SK-N-SH (cell line): ENCODE results near the gene KCNQ2. TPM values are rescaled to one million over a fixed set of nuclear protein-coding genes. Genes with fewer than 3 reads are reported as not detected.

Experiments
- CTCF ChIA-PET: fragments of 300-600, 350-600 bp; formaldehyde crosslinking; extraction: SDS; loops from one replicate; lab custom pipeline; 2021; lab: Yijun Ruan, JAX
- POLR2A ChIA-PET: fragments of 350-600 bp; sonication (Branson Sonifier 250); formaldehyde crosslinking; extraction: SDS; loops from one replicate; lab custom pipeline; 2020; ENCODE audit warnings: antibody characterized with exemption, inconsistent platforms; lab: Yijun Ruan, JAX
- DNase-seq: peaks from one replicate; pipeline ENCODE4 v3.0.0; 2012
- H2AFZ ChIP-seq: fragments of 200-600 bp; sonication (generic); 2 replicates; pipeline ENCODE4 v1.8.1; 2016; ENCODE audit warnings: antibody characterized with exemption, mild to moderate bottlenecking, low read depth
- H3F3A ChIP-seq: fragments of 200-600 bp; sonication (generic); replicated peaks from 2 replicates; pipeline ENCODE3; 2016; ENCODE audit warnings: antibody characterized with exemption, mild to moderate bottlenecking; ENCODE audit not compliant: insufficient read depth
- H3K27ac ChIP-seq, 2 experiments: fragments of 200-500 bp in 1 of 2; fragments of 200-600 bp in 1 of 2; sonication (Bioruptor generic) in 1 of 2; sonication (generic), shearing (Covaris generic) in 1 of 2; 2 replicates each; pipeline versions ENCODE4 v1.5.1 to v1.6.1; 2014 to 2016; ENCODE audit warnings: low read depth in 2 of 2, inconsistent platforms in 1 of 2, low read length in 1 of 2, mild to moderate bottlenecking in 1 of 2, mixed read lengths in 1 of 2
- H3K27me3 ChIP-seq: fragments of 200-600 bp; sonication (generic), shearing (Covaris generic); 2 replicates; pipeline ENCODE4 v1.6.1; 2016; ENCODE audit warnings: mixed run types; ENCODE audit not compliant: insufficient read depth
- H3K36me3 ChIP-seq, 2 experiments: fragments of 200-500 bp in 1 of 2; fragments of 200-600 bp in 1 of 2; sonication (Bioruptor generic) in 1 of 2; sonication (generic) in 1 of 2; replicated peaks in 1 of 2; 2 replicates each; pipeline versions ENCODE3 to v1.5.1; 2014 to 2016; ENCODE audit warnings: low read length in 1 of 2, mild to moderate bottlenecking in 1 of 2; ENCODE audit not compliant: insufficient read depth in 2 of 2, control insufficient read depth in 1 of 2
- H3K4me1 ChIP-seq, 2 experiments: fragments of 200-500 bp in 1 of 2; fragments of 200-600 bp in 1 of 2; sonication (Bioruptor generic) in 1 of 2; sonication (generic), shearing (Covaris generic) in 1 of 2; 2 replicates each; pipeline versions ENCODE4 v1.5.1 to v1.6.1; 2014 to 2016; ENCODE audit warnings: low read depth in 1 of 2, low read length in 1 of 2, mixed run types in 1 of 2; ENCODE audit not compliant: insufficient read depth in 2 of 2, control insufficient read depth in 1 of 2
- H3K4me2 ChIP-seq: fragments of 200-600 bp; sonication (generic), shearing (Covaris generic); 2 replicates; pipeline ENCODE4 v1.6.1; 2017; ENCODE audit warnings: mixed run types
- H3K4me3 ChIP-seq, 2 experiments: fragments of 200-500 bp in 1 of 2; fragments of 200-600 bp in 1 of 2; sonication (Bioruptor generic) in 1 of 2; sonication (generic), shearing (Covaris generic) in 1 of 2; 2 replicates each; pipeline versions ENCODE4 v1.5.1 to v1.8.1; 2014 to 2016; ENCODE audit warnings: low read depth in 2 of 2, inconsistent platforms in 1 of 2, low read length in 1 of 2, mild to moderate bottlenecking in 1 of 2, mixed read lengths in 1 of 2, moderate library complexity in 1 of 2
- H3K79me2 ChIP-seq: fragments of 200-600 bp; sonication (generic); 2 replicates; pipeline ENCODE4 v1.8.1; 2017; ENCODE audit warnings: mild to moderate bottlenecking; ENCODE audit not compliant: insufficient read depth
- H3K9ac ChIP-seq: fragments of 200-600 bp; sonication (generic); 2 replicates; pipeline ENCODE4 v1.6.1; 2017; ENCODE audit warnings: mixed run types
- H3K9me2 ChIP-seq: fragments of 200-600 bp; sonication (generic); 2 replicates; pipeline ENCODE4 v1.6.1; 2017; ENCODE audit warnings: mixed run types
- H3K9me3 ChIP-seq: fragments of 200-600 bp; sonication (generic); 2 replicates; pipeline ENCODE4 v1.6.1; 2017; ENCODE audit warnings: mixed run types, mild to moderate bottlenecking, moderate library complexity
- H4K20me1 ChIP-seq: fragments of 200-600 bp; sonication (generic); 2 replicates; pipeline ENCODE4 v1.6.1; 2017; ENCODE audit warnings: mild to moderate bottlenecking, mixed run types; ENCODE audit not compliant: insufficient read depth
- CHD2 ChIP-seq: fragments of 150-350 bp; IDR thresholded peaks from 2 replicates; pipeline ENCODE4 v1.6.1; 2018; ENCODE audit warnings: low read length; ENCODE audit not compliant: partially characterized antibody
- ELF1 ChIP-seq: IDR thresholded peaks from 2 replicates; pipeline ENCODE4 v1.4.0; 2012
- EZH2phosphoT487 ChIP-seq: fragments of 200-600 bp; sonication (generic); IDR thresholded peaks from 2 replicates; pipeline ENCODE4 v1.6.1; 2017; ENCODE audit warnings: low read depth, mixed run types, mild to moderate bottlenecking, antibody characterized with exemption, moderate library complexity, borderline replicate concordance
- FOXJ3 ChIP-seq: sonication (generic); formaldehyde crosslinking; IDR thresholded peaks from 2 replicates; pipeline ENCODE4 v1.5.1; 2020; ENCODE audit warnings: mild to moderate bottlenecking, missing genetic modification reagents
- JUND ChIP-seq: IDR thresholded peaks from 2 replicates; pipeline ENCODE4 v1.4.0; 2012
- MXI1 ChIP-seq: IDR thresholded peaks from 2 replicates; pipeline ENCODE4 v1.6.1; 2012; ENCODE audit warnings: mild to moderate bottlenecking, low read depth, low read length, improper control_type of control experiment
- POLR2AphosphoS5 ChIP-seq: IDR thresholded peaks from 2 replicates; pipeline ENCODE4 v1.6.1; 2012; ENCODE audit warnings: low read depth, low read length
- RAD21 ChIP-seq: IDR thresholded peaks from 2 replicates; pipeline ENCODE4 v1.6.1; 2012; ENCODE audit warnings: mild to moderate bottlenecking, low read length
- REST ChIP-seq: IDR thresholded peaks from 2 replicates; pipeline ENCODE4 v1.6.1; 2012; ENCODE audit warnings: mild to moderate bottlenecking, low read depth, low read length, moderate library complexity
- RFX5 ChIP-seq: IDR thresholded peaks from 2 replicates; pipeline ENCODE4 v1.6.1; 2012; ENCODE audit warnings: mild to moderate bottlenecking, improper control_type of control experiment, low read length
- SIN3A ChIP-seq: IDR thresholded peaks from 2 replicates; pipeline ENCODE4 v1.6.1; 2012; ENCODE audit warnings: low read depth, mild to moderate bottlenecking, low read length, moderate library complexity, borderline replicate concordance
- TAF1 ChIP-seq: IDR thresholded peaks from 2 replicates; pipeline ENCODE4 v1.6.1; 2012; ENCODE audit warnings: low read depth, mild to moderate bottlenecking, low read length, moderate library complexity, borderline replicate concordance
- TCF12 ChIP-seq: IDR thresholded peaks from 2 replicates; pipeline ENCODE4 v1.4.0; 2012
- TEAD4 ChIP-seq: IDR thresholded peaks from 2 replicates; pipeline ENCODE4 v1.4.0; 2012; ENCODE audit warnings: mild to moderate bottlenecking, borderline replicate concordance; ENCODE audit not compliant: insufficient read depth
- USF2 ChIP-seq: fragments of 150-350 bp; IDR thresholded peaks from 2 replicates; pipeline ENCODE4 v1.6.1; 2017; ENCODE audit warnings: antibody characterized with exemption, low read length, low read depth, borderline replicate concordance
- YY1 ChIP-seq: IDR thresholded peaks from 2 replicates; pipeline ENCODE4 v1.4.0; 2012; ENCODE audit warnings: low read depth, mild to moderate bottlenecking
- WGBS: methylation state at CpG from one replicate; pipeline ENCODE4 v1.1.6; 2017; ENCODE audit warnings: low lambda C conversion rate; 5-methylcytosine and 5-hydroxymethylcytosine counted together
- polyA plus RNA-seq, 3 experiments: library from polyadenylated mRNA; depleted of rRNA; stranded (reverse); fragments of >200 nt; gene quantifications; 2 replicates each; pipeline ENCODE4 v1.2.3, GENCODE V29; 2012
- TF ChIP-seq, protein P1 (sequence below): fragments of 150-350 bp; IDR thresholded peaks from 2 replicates; pipeline ENCODE4 v1.6.1; 2016; ENCODE audit warnings: mild to moderate bottlenecking, low read depth, low read length

The KCNQ2 gene
- polyA plus RNA-seq, 1 of the 3 experiments (the other 2 are of a cell fraction), result 3.9 TPM

- DNase-seq, result peak; percentile 78
- 43% methylated on average over 13 of the region's 31 CpGs for WGBS
- H3F3A ChIP-seq, result no peaks in the 10 kb centered on the region
- H3K9ac ChIP-seq, result no peak overlapping the region
- no peak overlapping the region for H2AFZ ChIP-seq
- H3K27me3 ChIP-seq, result no peaks in the 10 kb centered on the region
- no peaks in the 10 kb centered on the region for H4K20me1 ChIP-seq
- no peak for TF ChIP-seq RFX5
- no peak for TF ChIP-seq TCF12
- TF ChIP-seq MXI1, result no peak
- TF ChIP-seq SIN3A, result no peak
- TF ChIP-seq, protein P1, sequence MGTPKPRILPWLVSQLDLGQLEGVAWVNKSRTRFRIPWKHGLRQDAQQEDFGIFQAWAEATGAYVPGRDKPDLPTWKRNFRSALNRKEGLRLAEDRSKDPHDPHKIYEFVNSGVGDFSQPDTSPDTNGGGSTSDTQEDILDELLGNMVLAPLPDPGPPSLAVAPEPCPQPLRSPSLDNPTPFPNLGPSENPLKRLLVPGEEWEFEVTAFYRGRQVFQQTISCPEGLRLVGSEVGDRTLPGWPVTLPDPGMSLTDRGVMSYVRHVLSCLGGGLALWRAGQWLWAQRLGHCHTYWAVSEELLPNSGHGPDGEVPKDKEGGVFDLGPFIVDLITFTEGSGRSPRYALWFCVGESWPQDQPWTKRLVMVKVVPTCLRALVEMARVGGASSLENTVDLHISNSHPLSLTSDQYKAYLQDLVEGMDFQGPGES, result no peak
- no peak for TF ChIP-seq TEAD4
- TF ChIP-seq USF2, result no peak
- no peak for TF ChIP-seq JUND
- no peak for TF ChIP-seq REST
- no peak for TF ChIP-seq POLR2AphosphoS5
- TF ChIP-seq EZH2phosphoT487, result no peak
- TF ChIP-seq CHD2, result no peak
- TF ChIP-seq TAF1, result no peak
- no peak for TF ChIP-seq ELF1
- TF ChIP-seq FOXJ3, result no peak
- no peak for TF ChIP-seq RAD21
- TF ChIP-seq YY1, result no peak
- no peak overlapping the region for H3K4me2 ChIP-seq
- no peaks in the 10 kb centered on the region for H3K9me2 ChIP-seq
- no peaks in the 10 kb centered on the region for H3K9me3 ChIP-seq
- H3K36me3 ChIP-seq, result no peaks in the 10 kb centered on the region
- H3K4me3 ChIP-seq, result no peak overlapping the region
- H3K4me1 ChIP-seq, result peaks cover 0 to 52% of the 10 kb centered on the region in 2 experiments; a peak in 1 of 4 replicates
- H3K79me2 ChIP-seq, result no peaks in the 10 kb centered on the region
- ChIA-PET CTCF (interaction anchor here (0.7 to 2.5 kb wide), 3 partner anchors 12 to 65 kb away, joined by 3 to 7 read pairs (median 6); no protein-coding TSS in a partner anchor), POLR2A (interaction anchor here (1.6 kb wide), 1 partner anchor 74 kb away, joined by 4 read pairs; no protein-coding TSS in a partner anchor)
- peak overlapping the region in 1 of 2 experiments; percentile 60; a peak in 1 of 4 replicates for H3K27ac ChIP-seq
Measured at GRCh38 chr20:63446216-63447024, 26.0 kb downstream of the KCNQ2 start.
